Urinary bladder (tissue), 4 donors: Measurements from ENCODE around the gene METTL3. TPM values are rescaled to one million over a fixed set of nuclear protein-coding genes. Genes with fewer than 3 reads are reported as not detected.
A peak's percentile ranks its signal among the peaks of the same experiment; 100 is the strongest.

Experiments used
- DNase-seq: peaks from one replicate; pipeline ENCODE4 v3.0.0-alpha.2; 2015; ENCODE audit errors: extremely low spot score
- H3K27ac ChIP-seq: one replicate; pipeline ENCODE4 v1.5.1; 2013; ENCODE audit warnings: low read depth, mild to moderate bottlenecking, moderate library complexity
- H3K36me3 ChIP-seq: one replicate; pipeline ENCODE4 v1.6.1; 2013; ENCODE audit warnings: mild to moderate bottlenecking, moderate library complexity; ENCODE audit not compliant: insufficient read depth
- H3K4me1 ChIP-seq: one replicate; pipeline ENCODE4 v1.6.1; 2013; ENCODE audit warnings: mild to moderate bottlenecking, moderate library complexity; ENCODE audit not compliant: insufficient read depth
- H3K4me3 ChIP-seq: one replicate; pipeline ENCODE4 v1.5.1; 2013; ENCODE audit warnings: low read depth, low read length
- WGBS: extraction: QIAGEN DNeasy Blood & Tissue Kit; methylation state at CpG from one replicate; pipeline ENCODE4 v1.1.7; 2013; 5-methylcytosine and 5-hydroxymethylcytosine counted together
- polyA plus RNA-seq: library from polyadenylated mRNA; stranded (reverse); fragments of 200-250 nt; gene quantifications from one replicate; pipeline ENCODE4 v1.2.3, GENCODE V29; 2013
- total RNA-seq: library from RNA; depleted of rRNA; stranded (reverse); fragments of >200 nt; gene quantifications from one replicate; pipeline ENCODE4 v1.2.3, GENCODE V29; 2014
- donor health status: healthy with polysubstance abuse.
- donor health status: healthy.

METTL3 gene
- total and polyA plus RNA-seq, 2 donors: 36.0 to 64.4 TPM

DNA sequence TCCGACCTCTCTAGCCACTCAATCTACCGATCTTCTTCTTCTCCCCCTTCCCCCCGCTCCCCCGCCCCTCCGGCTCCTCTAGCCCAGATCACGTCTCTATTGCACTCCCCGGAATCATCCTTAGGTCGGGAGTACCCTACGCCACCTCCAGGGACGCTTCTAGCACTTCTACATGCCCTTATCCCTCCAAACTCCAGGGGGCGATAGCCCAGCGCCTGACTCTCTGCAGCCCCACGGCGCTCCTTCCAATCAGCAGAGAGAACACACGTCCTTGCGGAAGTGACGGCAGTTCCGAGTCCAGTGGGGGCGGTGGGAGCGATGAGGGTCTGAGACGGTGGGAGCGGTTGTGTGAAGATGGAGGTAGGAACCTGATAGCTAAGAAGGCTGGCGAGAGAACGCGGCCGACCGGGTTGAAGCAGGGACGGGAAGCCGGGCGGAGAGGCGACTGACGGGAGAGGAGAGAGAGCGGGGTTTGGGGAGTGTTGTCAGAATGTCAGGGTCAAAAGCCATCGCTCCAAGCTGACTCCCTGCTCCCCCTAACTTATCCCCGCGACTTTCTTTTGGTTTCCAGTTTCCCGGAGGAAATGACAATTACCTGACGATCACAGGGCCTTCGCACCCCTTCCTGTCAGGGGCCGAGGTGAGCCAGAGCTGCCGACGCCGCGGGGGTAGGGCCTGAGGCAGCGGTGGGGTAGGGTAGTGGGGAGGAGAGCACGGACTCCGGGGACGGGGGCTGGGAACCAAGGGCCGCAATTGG lies 34.0 kb downstream of the METTL3 start, which contains the start of the genes RAB2B and TOX4:
RAB2B (minus strand) TSS at position 35 of the 757 bp plus-strand sequence. CDS start 87 bp downstream, outside the sequence.
TOX4 (plus strand) TSS at position 271 of the 757 bp plus-strand sequence; CDS start at position 355, 84 bp downstream.
- DNase-seq: peak; percentile 99
- WGBS: under 1% methylated on average over 49 of the region's 49 CpGs
- H3K4me1 ChIP-seq: no peaks in the 10 kb centered on the region
- no peaks in the 10 kb centered on the region for H3K36me3 ChIP-seq
- peak within 1 kb of the TSS; percentile 92 for H3K4me3 ChIP-seq
- H3K27ac ChIP-seq: peak within 1 kb of the TSS; percentile 95

DNA sequence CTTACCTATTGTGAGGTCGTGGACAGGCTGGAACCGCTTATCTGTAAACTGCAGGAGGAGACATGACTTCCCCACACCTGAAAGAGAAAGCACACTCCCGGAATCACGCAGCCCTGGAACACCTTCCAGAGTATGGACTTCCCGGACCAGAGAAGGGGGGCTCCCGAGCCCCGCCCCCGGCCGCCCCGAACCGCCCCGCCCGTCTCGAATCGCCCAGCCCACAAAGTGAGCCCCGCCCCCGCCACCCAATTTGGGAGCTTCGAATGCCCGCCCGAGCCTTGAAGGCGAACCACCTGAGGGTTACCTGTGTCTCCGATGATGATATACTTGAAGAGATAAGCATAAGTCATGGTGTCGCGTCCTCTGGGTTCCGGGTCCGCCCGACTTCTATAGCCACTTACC lies 34.6 kb downstream of the METTL3 start:
- no peak for DNase-seq
- WGBS: under 1% methylated on average over 27 of the region's 27 CpGs
- Histone ChIP-seq H3K27ac (peak overlapping the region; percentile 86), H3K4me1 (no peaks in the 10 kb centered on the region), H3K36me3 (no peaks in the 10 kb centered on the region), H3K4me3 (peak overlapping the region; percentile 92)

- no peaks in the 10 kb centered on the region for H3K4me1 ChIP-seq
- H3K27ac ChIP-seq: peak overlapping the region; percentile 76
- H3K4me3 ChIP-seq: peak overlapping the region; percentile 92
- no peak for DNase-seq
- 40% methylated on average over 10 of the region's 10 CpGs for WGBS
- H3K36me3 ChIP-seq: peaks cover 2% of the 10 kb centered on the region
Observed at GRCh38 chr14:21475767-21476522, 35.2 kb downstream of the METTL3 start.

DNA sequence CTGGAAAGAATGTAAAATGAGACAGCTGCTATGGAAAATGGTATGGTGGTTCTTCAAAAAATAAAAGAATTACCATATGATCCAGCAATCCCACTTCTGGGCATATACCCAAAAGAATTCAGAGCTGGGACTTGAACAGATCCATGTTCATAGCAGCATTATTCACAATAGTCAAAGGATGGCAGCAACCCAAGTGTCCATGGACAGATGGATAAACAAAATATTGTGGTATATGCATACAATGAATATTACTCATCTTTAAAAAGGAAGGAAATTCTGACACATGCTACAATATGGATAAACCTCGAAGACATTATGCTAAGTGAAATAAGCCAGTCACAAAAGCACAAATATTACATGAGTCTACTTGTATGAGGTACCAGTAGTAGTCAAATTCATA lies 43.5 kb downstream of the METTL3 start:
- H3K4me1 ChIP-seq: no peaks in the 10 kb centered on the region
- no peak overlapping the region for H3K27ac ChIP-seq
- H3K4me3 ChIP-seq: no peak overlapping the region
- H3K36me3 ChIP-seq: peaks cover 5% of the 10 kb centered on the region
- WGBS: 65% methylated on average over 1 of the region's 1 CpG
- DNase-seq: no peak

- peaks cover 2% of the 10 kb centered on the region for H3K4me1 ChIP-seq
- H3K4me3 ChIP-seq: peak within 1 kb of the TSS; percentile 84
- under 1% methylated on average over 36 of the region's 36 CpGs for WGBS
- no peaks in the 10 kb centered on the region for H3K36me3 ChIP-seq
- peak within 1 kb of the TSS; percentile 98 for H3K27ac ChIP-seq
- DNase-seq: peak; percentile 99
Observed at GRCh38 chr14:21455912-21456667, 55.0 kb downstream of the METTL3 start, which contains the start of gene CHD8. TSS of gene CHD8 (minus strand) at chr14:21456123. CDS start at chr14:21431643, 24,480 bp downstream.

DNA sequence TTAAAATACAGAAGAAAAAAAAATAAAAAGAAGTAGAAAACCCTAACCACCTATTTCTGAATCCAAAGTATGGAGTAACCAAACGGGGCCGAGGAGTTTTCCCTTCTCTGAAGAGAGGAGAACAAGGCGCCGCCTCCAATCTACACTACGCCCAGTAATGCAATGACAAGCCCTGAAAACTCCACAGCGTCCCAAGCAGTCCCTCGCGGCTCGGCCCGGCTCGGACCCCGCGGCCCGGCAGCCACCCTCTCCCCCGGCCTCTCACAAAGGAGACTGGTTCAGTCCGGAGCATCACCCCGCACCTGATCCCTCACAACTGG lies 55.6 kb downstream of the METTL3 start:
- DNase-seq: no peak
- Histone ChIP-seq H3K36me3 (no peaks in the 10 kb centered on the region), H3K27ac (peak overlapping the region; percentile 59), H3K4me1 (peaks cover 2% of the 10 kb centered on the region), H3K4me3 (peak overlapping the region; percentile 84)
- under 1% methylated on average over 17 of the region's 17 CpGs for WGBS

GRCh38 chr14:21454843-21455544 lies 56.1 kb downstream of the METTL3 start:
- peak overlapping the region; percentile 84 for H3K4me3 ChIP-seq
- peaks cover 2% of the 10 kb centered on the region for H3K4me1 ChIP-seq
- no peak for DNase-seq
- 25% methylated on average over 15 of the region's 15 CpGs for WGBS
- H3K36me3 ChIP-seq: no peaks in the 10 kb centered on the region
- no peak overlapping the region for H3K27ac ChIP-seq

GRCh38 chr14:21449899-21450216 lies 61.3 kb downstream of the METTL3 start:
- no peak overlapping the region for H3K27ac ChIP-seq
- H3K4me1 ChIP-seq: peaks cover 2% of the 10 kb centered on the region
- 87% methylated on average over 1 of the region's 1 CpG for WGBS
- H3K36me3 ChIP-seq: peaks cover 2% of the 10 kb centered on the region
- DNase-seq: no peak
- no peak overlapping the region for H3K4me3 ChIP-seq

Other genes with a start within 250 kb of the METTL3 start
- 504 TPM for gene HNRNPC, start 241.9 kb downstream of the METTL3 start, total RNA-seq
- gene HNRNPC, start 241.9 kb downstream of the METTL3 start, polyA plus RNA-seq: 476 TPM
- 0.48 TPM for gene RPGRIP1, start 231.3 kb downstream of the METTL3 start, total RNA-seq
- 0.15 TPM for gene RPGRIP1, start 231.3 kb downstream of the METTL3 start, polyA plus RNA-seq
- 66.0 TPM for gene SUPT16H, start 127.3 kb downstream of the METTL3 start, total RNA-seq
- gene SUPT16H, start 127.3 kb downstream of the METTL3 start, polyA plus RNA-seq: 62.6 TPM
- 65.3 TPM for gene CHD8, start 55.2 kb downstream of the METTL3 start, total RNA-seq
- gene CHD8, start 55.2 kb downstream of the METTL3 start, polyA plus RNA-seq: 29.9 TPM
- gene RAB2B, start 34.4 kb downstream of the METTL3 start, total RNA-seq: 34.3 TPM
- gene RAB2B, start 34.4 kb downstream of the METTL3 start, polyA plus RNA-seq: 21.5 TPM
- gene TOX4, start 34.1 kb downstream of the METTL3 start, total RNA-seq: 25.9 TPM
- 46.5 TPM for gene TOX4, start 34.1 kb downstream of the METTL3 start, polyA plus RNA-seq
- gene SALL2, start 15.0 kb upstream of the METTL3 start, total RNA-seq: 6.4 TPM
- gene SALL2, start 15.0 kb upstream of the METTL3 start, polyA plus RNA-seq: 11.9 TPM
- gene OR10G3, start 68.7 kb upstream of the METTL3 start, total RNA-seq: not detected
- not detected for gene OR10G3, start 68.7 kb upstream of the METTL3 start, polyA plus RNA-seq
- not detected for gene OR10G2, start 123.6 kb upstream of the METTL3 start, total RNA-seq
- not detected for gene OR10G2, start 123.6 kb upstream of the METTL3 start, polyA plus RNA-seq
- gene OR4E2, start 142.5 kb upstream of the METTL3 start, total RNA-seq: not detected
- not detected for gene OR4E2, start 142.5 kb upstream of the METTL3 start, polyA plus RNA-seq
- gene OR4E1, start 162.5 kb upstream of the METTL3 start, total RNA-seq: not detected
- not detected for gene OR4E1, start 162.5 kb upstream of the METTL3 start, polyA plus RNA-seq